ENCODE data around the gene GRM1. TPM values are rescaled to one million over a fixed set of nuclear protein-coding genes. Genes with fewer than 3 reads are reported as not detected.
A peak's percentile ranks its signal among the peaks of the same experiment; 100 is the strongest.
"Not testable (repeated sequence)": the region's sequence is repeated elsewhere in the genome, so short reads cannot be mapped to it uniquely, and the experiment has no call there.

Gene GRM1
- total RNA-seq, 1 experiment from 2014 or later: not detected

DNA sequence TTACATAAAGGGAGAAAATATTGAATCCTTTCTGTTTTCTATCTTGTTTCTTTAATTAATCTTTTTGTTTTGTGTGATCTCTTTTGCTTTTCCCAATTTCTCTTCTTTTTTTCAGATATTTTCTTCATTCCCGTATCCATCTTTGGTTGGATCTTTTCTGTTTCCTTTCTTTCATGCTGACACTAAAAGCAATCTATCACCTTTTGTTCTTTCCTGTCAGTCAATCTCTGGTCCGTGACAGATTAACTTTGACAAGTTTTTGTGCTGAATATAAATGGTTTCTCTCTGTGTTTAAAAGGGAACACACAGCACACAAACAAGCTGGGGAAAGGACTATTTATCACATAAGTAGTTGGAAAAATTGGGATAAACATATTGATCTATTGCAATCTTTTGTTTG, 162.8 kb downstream of the GRM1 start:
- DNase-seq: no peak
- Histone ChIP-seq H3K27ac (no peak overlapping the region), H3K9me3 (replicated peaks) (no peaks in the 10 kb centered on the region), H3K4me1 (peaks cover 3% of the 10 kb centered on the region), H3K4me3 (no peak overlapping the region), H3K27me3 (no peaks in the 10 kb centered on the region), H3K36me3 (no peaks in the 10 kb centered on the region)

DNA sequence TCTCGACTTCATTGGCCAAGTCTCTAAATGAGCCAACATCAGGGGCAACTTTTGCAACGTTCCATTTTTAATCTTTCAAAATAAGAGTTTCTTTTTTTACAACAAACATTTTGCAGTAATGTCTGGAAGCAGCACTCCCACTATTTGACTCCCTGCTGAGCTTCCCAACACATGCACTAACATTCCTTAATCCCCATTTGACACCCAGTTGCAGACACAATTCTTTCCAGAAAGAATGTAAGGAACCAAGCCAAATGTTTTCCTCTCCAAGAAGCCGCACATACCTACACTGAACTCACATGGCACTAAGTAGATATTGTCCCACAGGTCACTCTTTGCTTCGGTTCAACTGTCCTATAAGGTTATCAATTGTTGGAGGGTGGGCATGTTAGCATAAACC, 165.6 kb downstream of the GRM1 start:
- Histone ChIP-seq H3K4me3 (no peak overlapping the region), H3K27me3 (no peaks in the 10 kb centered on the region), H3K9me3 (replicated peaks) (no peaks in the 10 kb centered on the region), H3K4me1 (no peaks in the 10 kb centered on the region), H3K36me3 (no peaks in the 10 kb centered on the region), H3K27ac (no peak overlapping the region)
- DNase-seq: no peak

DNA sequence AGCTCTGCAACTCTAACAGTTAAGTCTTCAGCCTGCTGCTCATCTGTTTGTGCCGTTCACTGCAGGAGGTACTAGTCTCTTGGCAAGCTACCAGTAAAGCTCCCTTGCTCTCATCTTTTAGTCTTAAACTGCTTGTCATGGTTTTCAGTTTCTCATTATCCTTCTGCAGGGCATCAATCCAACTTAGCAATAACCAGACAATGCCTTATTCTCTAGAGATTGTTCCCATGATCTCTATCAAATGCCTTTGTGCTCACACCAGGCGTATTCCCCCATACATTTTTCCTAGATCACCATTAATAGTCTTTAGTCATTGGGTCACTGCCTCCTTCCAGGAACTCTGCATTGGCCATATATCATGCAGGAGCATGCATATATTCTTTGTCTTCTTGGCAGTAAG, 171.3 kb downstream of the GRM1 start:
- no peaks in the 10 kb centered on the region for H3K4me1 ChIP-seq
- peak; percentile 10 to 47 for DNase-seq
- H3K27ac ChIP-seq: no peak overlapping the region
- H3K27me3 ChIP-seq: no peaks in the 10 kb centered on the region
- H3K4me3 ChIP-seq: no peak overlapping the region
- H3K9me3 ChIP-seq (replicated peaks): no peaks in the 10 kb centered on the region
- H3K36me3 ChIP-seq: no peaks in the 10 kb centered on the region

DNA sequence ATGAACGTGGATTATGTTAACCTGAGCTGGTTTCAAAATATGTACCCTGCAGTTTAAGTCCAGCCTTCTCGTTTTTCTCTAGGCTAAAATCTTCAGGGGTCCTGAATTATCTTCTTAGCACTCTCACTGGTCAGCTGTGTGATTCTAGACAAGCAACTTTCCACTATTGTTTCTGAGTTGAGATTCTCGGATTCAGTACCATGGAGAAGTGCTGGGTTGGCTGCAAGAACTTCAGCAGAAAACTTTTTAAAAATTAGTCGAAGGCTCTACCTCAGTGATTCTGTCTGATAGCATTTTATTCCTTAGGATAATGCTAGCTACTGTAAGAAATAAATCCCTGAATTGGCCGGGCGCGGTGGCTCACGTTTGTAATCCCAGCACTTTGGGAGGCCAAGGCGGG, 173.7 kb downstream of the GRM1 start:
- no peaks in the 10 kb centered on the region for H3K9me3 ChIP-seq (replicated peaks)
- no peaks in the 10 kb centered on the region for H3K27me3 ChIP-seq
- H3K4me1 ChIP-seq: no peaks in the 10 kb centered on the region
- H3K36me3 ChIP-seq: no peaks in the 10 kb centered on the region
- no peak overlapping the region for H3K4me3 ChIP-seq
- DNase-seq: no peak
- H3K27ac ChIP-seq: no peak overlapping the region

DNA sequence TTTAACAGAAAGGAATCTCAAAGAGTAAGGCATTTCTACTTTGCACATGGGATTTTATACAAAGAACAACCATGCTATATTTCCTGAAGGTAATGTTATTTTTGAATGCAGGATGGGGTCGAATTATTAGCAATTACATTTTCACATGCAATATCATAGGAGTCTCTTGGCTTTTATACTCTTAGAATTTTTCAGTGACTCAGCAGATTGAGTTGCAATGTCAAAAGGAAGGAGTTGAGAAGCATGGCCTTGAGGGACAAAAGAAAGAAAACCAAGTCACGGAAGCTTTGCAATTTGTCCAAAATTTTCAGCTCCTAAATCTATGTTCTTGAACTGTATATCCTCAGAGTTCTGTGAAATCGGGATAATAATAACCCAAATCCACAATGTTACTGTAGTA, 181.1 kb downstream of the GRM1 start:
- Histone ChIP-seq H3K4me1 (no peaks in the 10 kb centered on the region), H3K36me3 (no peaks in the 10 kb centered on the region), H3K27me3 (no peaks in the 10 kb centered on the region), H3K4me3 (no peak overlapping the region), H3K9me3 (replicated peaks) (no peaks in the 10 kb centered on the region), H3K27ac (no peak overlapping the region)
- DNase-seq: no peak

DNA sequence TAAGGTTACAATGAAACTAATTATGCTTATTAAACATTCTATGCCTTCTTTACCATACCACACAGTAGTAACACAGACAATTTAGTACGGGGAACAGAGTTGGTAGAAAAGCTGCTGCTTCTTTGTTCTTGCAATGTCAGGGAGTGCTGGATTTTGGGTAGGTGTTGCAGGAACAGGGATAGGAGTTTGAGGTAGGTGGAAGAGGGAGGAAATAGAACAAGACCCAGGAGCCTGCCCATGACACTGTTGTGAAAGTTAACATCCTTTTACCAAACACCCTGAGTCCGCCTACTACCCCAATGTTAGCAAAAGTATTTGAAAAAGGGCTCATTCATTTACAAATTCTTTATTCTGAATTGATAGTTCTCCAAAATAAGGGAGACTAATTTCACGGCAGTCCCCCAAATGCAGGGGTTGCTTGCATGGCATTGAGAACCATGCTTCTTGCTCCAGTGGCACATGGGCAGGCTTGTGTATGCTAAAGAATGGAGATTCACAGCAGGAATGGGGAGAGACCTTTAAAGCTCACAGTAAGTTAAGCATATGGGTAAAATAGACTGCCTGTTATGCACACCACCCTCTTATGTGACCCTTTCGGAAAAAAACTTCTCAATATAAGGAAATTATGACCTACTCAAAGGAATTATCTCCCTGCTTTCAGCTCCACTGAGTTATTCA, 181.7 kb downstream of the GRM1 start:
- Histone ChIP-seq H3K27me3 (no peaks in the 10 kb centered on the region), H3K4me1 (no peaks in the 10 kb centered on the region), H3K4me3 (no peak overlapping the region)

DNA sequence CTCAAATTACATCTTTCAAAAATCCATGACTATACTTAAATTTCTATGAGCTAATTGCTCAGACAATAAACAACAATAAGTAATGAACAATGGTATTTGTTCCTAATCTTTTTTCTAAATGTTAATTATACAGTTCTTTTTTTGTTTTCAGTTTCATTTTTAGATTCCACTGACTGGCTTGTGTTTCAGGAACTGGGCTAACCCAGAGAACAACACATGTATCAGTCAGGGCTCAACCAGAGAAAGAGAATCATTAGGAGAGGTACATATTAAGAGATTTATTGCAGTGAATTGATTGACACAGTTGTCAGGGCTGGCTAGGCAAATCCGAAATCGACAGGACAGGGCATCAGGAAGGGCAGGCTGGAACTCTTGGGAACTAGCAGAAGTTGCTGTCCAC, 182.8 kb downstream of the GRM1 start:
- Histone ChIP-seq H3K36me3 (no peaks in the 10 kb centered on the region), H3K27ac (no peak overlapping the region)
- DNase-seq: no peak

More for the DNA sequence above, 181.7 kb downstream of the GRM1 start:
- Histone ChIP-seq H3K27ac (no peak overlapping the region), H3K9me3 (replicated peaks) (no peaks in the 10 kb centered on the region), H3K36me3 (no peaks in the 10 kb centered on the region)
- no peak for DNase-seq

DNA sequence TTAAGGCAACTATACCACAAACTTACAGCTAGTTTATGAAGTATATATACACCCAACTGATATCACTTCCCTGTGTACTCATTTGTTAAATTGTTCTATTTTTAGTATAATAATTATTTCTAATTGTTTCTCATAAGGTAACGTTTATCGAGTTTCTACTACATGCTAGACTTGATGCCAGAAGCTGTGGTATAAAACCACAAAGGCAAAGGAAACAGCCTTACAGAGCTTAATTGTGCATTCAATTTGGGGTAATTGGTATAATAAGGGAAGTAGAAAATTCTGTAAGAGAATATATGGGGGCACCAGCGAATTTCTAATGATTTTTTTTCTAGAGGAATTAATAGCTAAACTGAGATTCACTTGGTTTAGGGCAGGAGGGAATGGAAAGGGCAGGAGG, 183.9 kb downstream of the GRM1 start:
- Histone ChIP-seq H3K36me3 (no peaks in the 10 kb centered on the region), H3K4me1 (no peaks in the 10 kb centered on the region), H3K27ac (no peak overlapping the region), H3K9me3 (replicated peaks) (no peaks in the 10 kb centered on the region), H3K27me3 (no peaks in the 10 kb centered on the region), H3K4me3 (no peak overlapping the region)
- no peak for DNase-seq

More for the DNA sequence above, 182.8 kb downstream of the GRM1 start:
- no peaks in the 10 kb centered on the region for H3K27me3 ChIP-seq
- H3K9me3 ChIP-seq (replicated peaks): no peaks in the 10 kb centered on the region
- H3K4me1 ChIP-seq: no peaks in the 10 kb centered on the region
- no peak overlapping the region for H3K4me3 ChIP-seq

DNA sequence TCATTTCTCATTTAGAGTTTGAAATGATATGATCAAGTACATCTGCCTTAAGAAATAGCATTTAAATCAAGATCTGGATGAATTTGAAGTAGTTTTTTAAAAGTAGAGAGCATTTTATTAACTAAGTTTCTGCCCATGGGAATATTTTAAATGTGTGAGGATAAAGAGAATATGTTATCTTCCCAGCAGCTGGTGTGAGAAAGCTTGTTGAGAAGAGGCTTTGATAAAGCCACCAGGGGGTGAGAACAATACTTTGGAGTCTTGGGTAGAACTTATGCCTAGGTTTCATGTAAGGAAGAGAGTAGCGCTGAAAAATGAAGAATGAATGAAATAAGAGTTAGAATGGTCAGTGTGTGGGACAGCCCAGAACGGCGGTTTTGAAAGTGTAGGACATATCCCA, 190.2 kb downstream of the GRM1 start:
- no peaks in the 10 kb centered on the region for H3K9me3 ChIP-seq (replicated peaks)
- DNase-seq: no peak
- H3K4me3 ChIP-seq: no peak overlapping the region
- H3K4me1 ChIP-seq: no peaks in the 10 kb centered on the region
- H3K27ac ChIP-seq: no peak overlapping the region
- no peaks in the 10 kb centered on the region for H3K27me3 ChIP-seq
- H3K36me3 ChIP-seq: no peaks in the 10 kb centered on the region

DNA sequence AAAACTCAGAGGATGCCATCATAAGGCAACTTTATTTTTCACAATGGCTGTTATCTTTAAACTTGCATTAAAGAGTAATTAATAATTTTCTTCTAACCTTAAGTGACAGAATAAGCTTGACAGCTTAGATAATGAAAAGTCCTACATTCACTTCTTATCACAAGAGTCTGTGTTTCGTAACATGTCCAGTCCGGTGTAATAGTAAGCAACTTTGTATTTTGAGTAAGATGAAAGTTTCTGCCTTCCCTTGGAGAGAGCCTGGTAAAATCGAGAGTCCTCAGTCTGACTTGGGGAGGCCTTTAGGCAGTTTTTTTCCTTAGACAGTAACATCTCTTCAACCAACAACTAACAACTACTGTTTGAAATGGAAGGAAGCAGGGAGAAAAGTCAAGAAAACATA, 195.6 kb downstream of the GRM1 start:
- H3K36me3 ChIP-seq: no peaks in the 10 kb centered on the region
- no peaks in the 10 kb centered on the region for H3K9me3 ChIP-seq (replicated peaks)
- H3K4me1 ChIP-seq: no peaks in the 10 kb centered on the region
- no peak for DNase-seq
- H3K27me3 ChIP-seq: no peaks in the 10 kb centered on the region
- H3K4me3 ChIP-seq: no peak overlapping the region
- H3K27ac ChIP-seq: no peak overlapping the region

DNA sequence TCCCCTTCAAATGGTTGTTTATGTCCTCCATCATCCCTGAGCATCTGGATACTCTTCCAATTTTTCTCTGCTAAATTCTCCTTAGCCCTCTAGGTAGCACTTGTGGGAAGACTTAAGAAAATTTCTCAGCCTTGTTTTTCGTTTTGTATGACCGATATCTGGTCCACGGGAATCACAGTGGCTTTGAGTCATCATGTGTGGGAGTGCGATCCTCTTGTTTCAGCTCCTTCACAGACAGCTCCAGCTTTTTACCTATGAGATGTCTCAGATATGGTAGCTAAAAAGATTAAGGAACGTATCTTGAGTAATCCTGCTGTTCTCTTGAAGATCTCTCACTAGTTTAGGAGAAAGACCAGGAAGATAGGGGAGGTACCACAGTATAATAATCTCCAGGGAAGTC, 196.1 kb downstream of the GRM1 start:
- Histone ChIP-seq H3K27ac (no peak overlapping the region), H3K4me1 (no peaks in the 10 kb centered on the region), H3K27me3 (no peaks in the 10 kb centered on the region), H3K36me3 (no peaks in the 10 kb centered on the region), H3K4me3 (no peak overlapping the region), H3K9me3 (replicated peaks) (no peaks in the 10 kb centered on the region)
- no peak for DNase-seq

DNA sequence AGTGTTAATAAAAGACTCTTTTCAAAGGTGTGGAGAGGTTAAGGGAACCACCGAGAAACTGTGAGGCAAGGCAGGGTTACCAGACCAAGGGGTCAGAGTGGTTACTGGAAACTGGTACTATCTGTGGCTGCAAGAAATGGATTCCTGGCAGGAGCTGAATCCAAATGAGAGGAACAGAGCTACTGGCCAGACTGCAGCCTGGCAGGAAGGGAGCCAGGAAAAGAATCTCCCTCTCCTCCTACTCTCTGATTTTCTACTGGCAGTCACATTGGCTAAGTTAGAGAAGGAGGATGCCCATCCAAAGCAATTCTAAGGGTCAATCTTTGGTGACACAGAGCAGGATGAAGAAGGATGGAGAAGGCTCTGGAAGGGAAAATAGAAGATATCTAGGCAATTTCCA, 211.5 kb downstream of the GRM1 start:
- Histone ChIP-seq H3K4me3 (no peak overlapping the region), H3K27me3 (no peaks in the 10 kb centered on the region), H3K4me1 (no peaks in the 10 kb centered on the region), H3K9me3 (replicated peaks) (no peaks in the 10 kb centered on the region), H3K27ac (no peak overlapping the region), H3K36me3 (no peaks in the 10 kb centered on the region)
- DNase-seq: no peak

DNA sequence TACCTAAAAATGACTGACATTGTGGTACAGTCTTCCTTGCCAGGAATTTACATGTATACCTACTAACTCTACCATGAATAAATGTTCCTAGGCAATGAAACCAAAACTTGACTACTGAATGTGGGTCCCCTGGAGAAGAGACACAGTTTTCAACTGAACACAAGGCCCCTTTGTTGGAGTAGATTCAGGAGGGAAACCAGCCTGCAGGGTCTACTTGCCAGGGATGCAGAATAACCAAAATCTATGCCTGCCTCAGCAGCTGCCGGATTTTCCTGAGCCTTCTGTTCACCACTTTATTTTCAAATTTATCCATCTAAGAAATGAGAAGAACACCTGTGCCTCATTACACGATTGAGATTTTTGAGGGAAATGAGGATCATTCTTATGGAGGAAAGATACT, 211.9 kb downstream of the GRM1 start:
- Histone ChIP-seq H3K4me3 (no peak overlapping the region), H3K4me1 (no peaks in the 10 kb centered on the region), H3K36me3 (no peaks in the 10 kb centered on the region), H3K27ac (no peak overlapping the region), H3K27me3 (no peaks in the 10 kb centered on the region), H3K9me3 (replicated peaks) (no peaks in the 10 kb centered on the region)
- no peak for DNase-seq

DNA sequence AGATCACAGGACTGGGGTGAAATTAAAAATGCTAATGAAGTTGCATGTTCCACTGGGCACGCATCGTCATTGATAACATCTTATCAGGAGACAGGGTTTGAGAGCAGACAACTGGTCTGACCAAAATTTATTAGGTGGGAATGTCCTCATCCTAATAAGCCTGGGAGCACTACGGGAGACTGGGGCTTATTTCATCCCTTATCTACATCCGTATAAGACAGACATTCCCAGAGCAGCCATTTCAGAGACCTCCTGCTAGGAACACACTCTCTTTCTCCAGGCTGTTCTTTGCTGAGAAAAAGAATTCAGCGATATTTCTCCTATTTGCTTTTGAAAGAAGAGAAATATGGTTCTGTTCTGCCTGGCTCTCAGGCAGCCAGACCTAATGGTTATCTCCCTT, 214.8 kb downstream of the GRM1 start:
- not testable (repeated sequence) for H3K27ac ChIP-seq; H3K9me3 ChIP-seq (replicated peaks); H3K4me3 ChIP-seq; H3K36me3 ChIP-seq; H3K4me1 ChIP-seq; H3K27me3 ChIP-seq; DNase-seq

DNA sequence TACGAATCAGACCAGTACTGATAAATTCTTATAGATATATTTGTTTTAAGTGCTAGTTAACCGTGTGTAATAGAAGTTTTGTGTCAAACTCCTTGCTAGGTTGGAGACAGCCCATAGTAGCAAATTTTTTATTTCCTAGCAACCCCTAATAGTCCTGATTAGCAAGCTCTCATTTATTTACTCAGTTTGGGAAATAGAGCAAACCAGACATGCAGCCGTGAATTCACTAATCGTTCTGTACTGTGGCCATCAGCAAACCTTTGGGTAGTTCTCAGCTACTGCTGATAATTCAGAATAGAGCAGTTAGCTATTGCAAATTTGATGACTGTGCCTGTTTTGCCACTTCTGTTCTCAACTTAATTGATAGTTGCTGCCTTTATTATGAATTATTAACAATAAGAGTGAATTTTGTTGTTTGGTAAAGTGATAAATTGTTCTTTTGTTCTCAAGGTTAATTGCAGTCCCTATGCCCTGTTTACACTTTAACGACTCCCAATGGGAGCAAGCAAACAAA, 215.8 kb downstream of the GRM1 start:
- H3K27ac ChIP-seq: no peak overlapping the region
- no peak for DNase-seq
- H3K36me3 ChIP-seq: no peaks in the 10 kb centered on the region
- no peaks in the 10 kb centered on the region for H3K27me3 ChIP-seq
- H3K4me1 ChIP-seq: no peaks in the 10 kb centered on the region
- no peaks in the 10 kb centered on the region for H3K9me3 ChIP-seq (replicated peaks)
- no peak overlapping the region for H3K4me3 ChIP-seq

DNA sequence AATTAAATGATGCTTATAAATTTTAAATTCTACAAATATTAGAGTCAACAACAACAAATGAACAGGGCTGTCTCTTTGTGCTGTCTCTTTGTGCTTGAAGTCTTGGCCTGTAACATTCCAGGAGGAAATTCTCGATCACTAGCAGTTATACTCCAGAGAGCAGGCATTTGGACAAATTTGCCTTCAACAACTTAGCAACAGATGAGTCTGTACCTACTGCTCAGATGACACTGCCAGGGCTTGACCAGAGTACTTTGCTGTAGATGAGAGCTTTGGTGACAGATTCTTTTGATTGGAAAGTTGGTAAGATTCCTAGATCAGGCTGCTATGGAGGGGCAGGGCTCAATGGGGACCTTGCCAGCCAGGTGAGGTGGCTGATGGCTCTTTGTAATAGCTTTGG, 217.2 kb downstream of the GRM1 start:
- H3K27ac ChIP-seq: no peak overlapping the region
- no peaks in the 10 kb centered on the region for H3K4me1 ChIP-seq
- no peaks in the 10 kb centered on the region for H3K27me3 ChIP-seq
- H3K4me3 ChIP-seq: no peak overlapping the region
- DNase-seq: no peak
- no peaks in the 10 kb centered on the region for H3K9me3 ChIP-seq (replicated peaks)
- no peaks in the 10 kb centered on the region for H3K36me3 ChIP-seq

Measured in SJCRH30 (cell line).